K562 (cell line): ENCODE measurements around the gene SPTBN4. TPM values are rescaled to one million over a fixed set of nuclear protein-coding genes. Genes with fewer than 3 reads are reported as not detected.

ENCODE experiments used
- CEBPG ChIP-seq, 3 experiments: fragments of 200-800 bp in 1 of 3; sonication (Bioruptor generic) in 1 of 3; sonication (generic) in 1 of 3; formaldehyde crosslinking in 1 of 3; IDR thresholded peaks in 2 of 3; conservative IDR thresholded peaks in 1 of 3; 2 replicates each; pipeline versions ENCODE4 v1.6.1 to v1.8.0; 2016 to 2022; ENCODE audit warnings: missing compliant biosample characterization in 2 of 3, missing genetic modification characterization in 2 of 3, mild to moderate bottlenecking in 1 of 3, missing genetic modification reagents in 1 of 3
- E2F4 ChIP-seq: sonication (generic); formaldehyde crosslinking; IDR thresholded peaks from 2 replicates; pipeline ENCODE4 v1.8.0; 2022; ENCODE audit warnings: mild to moderate bottlenecking, low read depth, missing genetic modification reagents
- EP300 ChIP-seq: IDR thresholded peaks from 2 replicates; pipeline ENCODE4 v1.6.1; 2012; ENCODE audit warnings: low read length, improper control_type of control experiment
- FOXA1 ChIP-seq: fragments of 450-650 bp; IDR thresholded peaks from 2 replicates; pipeline ENCODE4 v1.6.1; 2016; ENCODE audit warnings: mild to moderate bottlenecking, borderline replicate concordance
- KDM5B ChIP-seq: fragments of 200-600 bp; sonication (generic); IDR thresholded peaks from 2 replicates; pipeline ENCODE4 v1.6.1; 2012; ENCODE audit warnings: low read depth, mild to moderate bottlenecking, moderate library complexity, low read length, control low read depth, inconsistent platforms; ENCODE audit not compliant: insufficient replicate concordance
- KLF6 ChIP-seq: fragments of 250-450 bp; sonication (Bioruptor Pico); IDR thresholded peaks from 2 replicates; pipeline ENCODE4 v1.4.0; 2020; ENCODE audit warnings: mild to moderate bottlenecking, moderate library complexity, borderline replicate concordance
- MAFK ChIP-seq: IDR thresholded peaks from 2 replicates; pipeline ENCODE4 v1.6.1; 2011; ENCODE audit warnings: low read length, improper control_type of control experiment
- MYNN ChIP-seq, 2 experiments: sonication (generic); formaldehyde crosslinking in 1 of 2; IDR thresholded peaks; 2 replicates each; pipeline versions ENCODE4 v1.5.0 to v1.6.1; 2016 to 2020; ENCODE audit warnings: antibody characterized with exemption in 1 of 2, missing genetic modification reagents in 1 of 2
- NFATC3 ChIP-seq: fragments of 450-650 bp; IDR thresholded peaks from 2 replicates; pipeline ENCODE4 v1.6.1; 2017; ENCODE audit warnings: mild to moderate bottlenecking
- PTBP1 ChIP-seq: fragments of 200-400 bp; formaldehyde crosslinking; IDR thresholded peaks from 2 replicates; pipeline ENCODE4 v1.6.1; 2017; ENCODE audit warnings: low read depth, low read length
- RCOR1 ChIP-seq, 2 experiments: IDR thresholded peaks; 2 replicates each; pipeline ENCODE4 v1.6.1; 2012; ENCODE audit warnings: low read depth in 2 of 2, low read length in 2 of 2, borderline replicate concordance in 1 of 2, improper control_type of control experiment in 1 of 2
- RNF2 ChIP-seq: sonication (generic); IDR thresholded peaks from 2 replicates; pipeline ENCODE4 v1.6.1; 2016
- TARDBP ChIP-seq: fragments of 450-650 bp; IDR thresholded peaks from 2 replicates; pipeline ENCODE4 v1.6.1; 2016
- TEAD4 ChIP-seq, 2 experiments: sonication (generic) in 1 of 2; formaldehyde crosslinking in 1 of 2; IDR thresholded peaks; 2 replicates each; pipeline versions ENCODE4 v1.6.1 to v1.8.0; 2012 to 2022; ENCODE audit warnings: borderline replicate concordance in 1 of 2, inconsistent platforms in 1 of 2, low read length in 1 of 2, mild to moderate bottlenecking in 1 of 2, missing genetic modification reagents in 1 of 2
- UBTF ChIP-seq, 2 experiments: IDR thresholded peaks; 2 replicates each; pipeline ENCODE4 v1.6.1; 2012; ENCODE audit warnings: improper control_type of control experiment in 2 of 2, low read depth in 2 of 2, low read length in 2 of 2, borderline replicate concordance in 1 of 2
- ZBTB17 ChIP-seq: fragments of 450-650 bp; formaldehyde crosslinking; IDR thresholded peaks from 2 replicates; pipeline ENCODE4 v1.4.0; 2020; ENCODE audit warnings: mild to moderate bottlenecking
- ZFP1 ChIP-seq: fragments of 450-650 bp; formaldehyde crosslinking; IDR thresholded peaks from 2 replicates; pipeline ENCODE4 v1.4.0; 2020; ENCODE audit warnings: mild to moderate bottlenecking, mixed read lengths
- ZNF23 ChIP-seq: fragments of 250-450 bp; sonication (Bioruptor Pico); IDR thresholded peaks from 2 replicates; pipeline ENCODE4 v1.4.0; 2020; ENCODE audit warnings: mild to moderate bottlenecking
- ZNF274 ChIP-seq: IDR thresholded peaks from 2 replicates; pipeline ENCODE4 v1.6.1; 2011; ENCODE audit warnings: low read depth, mild to moderate bottlenecking, low read length, moderate library complexity, borderline replicate concordance
- ZNF512 ChIP-seq: IDR thresholded peaks from 2 replicates; pipeline ENCODE4 v1.6.1; 2016; ENCODE audit warnings: missing genetic modification characterization, missing compliant biosample characterization
- polyA plus RNA-seq, 8 experiments: library from polyadenylated mRNA; depleted of rRNA in 4 of 8; stranded (reverse) in 5 of 8; unstranded in 3 of 8; fragments of >200 nt; fragmentation: Nextera tagmentation in 2 of 8; fragmentation: Illumina TruSeq in 1 of 8; extraction: Ambion mirVana in 2 of 8; extraction: Trizol in 1 of 8; gene quantifications; 2 replicates each; pipeline versions ENCODE4 v1.2.1 to v1.2.3, GENCODE V29; 2011 to 2014; ENCODE audit warnings: inconsistent platforms in 1 of 8, missing spikeins in 1 of 8
- total RNA-seq, 7 experiments: library from RNA; depleted of rRNA in 6 of 7; stranded (reverse); fragments of >200 nt in 6 of 7; fragmentation: Illumina TruSeq in 2 of 7; extraction: Trizol in 2 of 7; gene quantifications; 2 replicates each; pipeline versions ENCODE4 v1.2.1 to v1.2.3, GENCODE V29; 2011 to 2021; ENCODE audit warnings: low replicate concordance in 1 of 7
- TF ChIP-seq, protein P1 (sequence below): conservative IDR thresholded peaks from 2 replicates; pipeline ENCODE4 v1.6.1; 2011; ENCODE audit warnings: low read depth, mild to moderate bottlenecking, low read length; ENCODE audit not compliant: control insufficient read depth

SPTBN4 gene
- total and polyA plus RNA-seq, 9 of the 15 experiments (the other 6 are each of a cell fraction or from before 2014, with no cell fraction given): 0.01 to 1.5 (median 0.86) TPM

- TF ChIP-seq E2F4 (CRISPR knock-in tag) (no peak), RCOR1 (IDR thresholded peaks at IDR 0.05; ENCODE audit: borderline replicate concordance in 1 of 2, low read depth in 2 of 2, low read length in 2 of 2) (peak in 1 of 2 experiments; percentile 54; a peak in 1 of 4 replicates), ZBTB17 (CRISPR knock-in tag) (0 out of 2 replicates have a peak, but pooled peaks have one; percentile 14), KLF6 (no peak), TEAD4 (IDR thresholded peaks at IDR 0.05; ENCODE audit: low read length) (no peak), TEAD4 (CRISPR knock-in tag; IDR thresholded peaks at IDR 0.05; ENCODE audit: borderline replicate concordance) (no peak), MAFK (no peak), FOXA1 (no peak), MYNN (IDR thresholded peaks at IDR 0.05) (no peak), MYNN (CRISPR knock-in tag; IDR thresholded peaks at IDR 0.05) (no peak), ZNF23 (CRISPR knock-in tag) (no peak), PTBP1 (no peak), UBTF (IDR thresholded peaks at IDR 0.05; ENCODE audit: borderline replicate concordance in 1 of 2, low read depth in 2 of 2, low read length in 2 of 2) (peak in 1 of 2 experiments; percentile 74; a peak in 1 of 4 replicates), ZFP1 (CRISPR knock-in tag) (no peak), CEBPG (CRISPR knock-in tag; IDR thresholded peaks at IDR 0.05) (no peak), CEBPG (tag; conservative IDR thresholded peaks at IDR 0.05 in 1 of 2, IDR thresholded peaks at IDR 0.05 in 1 of 2) (no peak), NFATC3 (no peak), ZNF512 (tag) (no peak), EP300 (no peak), RNF2 (no peak), KDM5B (peak; percentile 49), ZNF274 (no peak), TARDBP (no peak; the same call in 1 of the 2 replicates)
- TF ChIP-seq, protein P1, sequence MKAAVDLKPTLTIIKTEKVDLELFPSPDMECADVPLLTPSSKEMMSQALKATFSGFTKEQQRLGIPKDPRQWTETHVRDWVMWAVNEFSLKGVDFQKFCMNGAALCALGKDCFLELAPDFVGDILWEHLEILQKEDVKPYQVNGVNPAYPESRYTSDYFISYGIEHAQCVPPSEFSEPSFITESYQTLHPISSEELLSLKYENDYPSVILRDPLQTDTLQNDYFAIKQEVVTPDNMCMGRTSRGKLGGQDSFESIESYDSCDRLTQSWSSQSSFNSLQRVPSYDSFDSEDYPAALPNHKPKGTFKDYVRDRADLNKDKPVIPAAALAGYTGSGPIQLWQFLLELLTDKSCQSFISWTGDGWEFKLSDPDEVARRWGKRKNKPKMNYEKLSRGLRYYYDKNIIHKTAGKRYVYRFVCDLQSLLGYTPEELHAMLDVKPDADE: no peak
These were observed 134.6 kb downstream of the SPTBN4 start, which contains the start of gene LTBP4 (continued) for GRCh38 chr19:40601134-40601974.
